GM20000 (cell line): ENCODE results near the gene CD200.

Source experiments
- DNase-seq: peaks from one replicate; pipeline ENCODE4 v3.0.0; 2012; ENCODE audit warnings: low spot score
- TF ChIP-seq, protein P1 (sequence below): IDR thresholded peaks from 2 replicates; pipeline ENCODE4 v1.5.1; 2012; ENCODE audit warnings: mild to moderate bottlenecking, control low read depth; ENCODE audit errors: extremely low read depth, missing control alignments

The CD200 gene, protein sequence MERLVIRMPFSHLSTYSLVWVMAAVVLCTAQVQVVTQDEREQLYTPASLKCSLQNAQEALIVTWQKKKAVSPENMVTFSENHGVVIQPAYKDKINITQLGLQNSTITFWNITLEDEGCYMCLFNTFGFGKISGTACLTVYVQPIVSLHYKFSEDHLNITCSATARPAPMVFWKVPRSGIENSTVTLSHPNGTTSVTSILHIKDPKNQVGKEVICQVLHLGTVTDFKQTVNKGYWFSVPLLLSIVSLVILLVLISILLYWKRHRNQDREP

DNA sequence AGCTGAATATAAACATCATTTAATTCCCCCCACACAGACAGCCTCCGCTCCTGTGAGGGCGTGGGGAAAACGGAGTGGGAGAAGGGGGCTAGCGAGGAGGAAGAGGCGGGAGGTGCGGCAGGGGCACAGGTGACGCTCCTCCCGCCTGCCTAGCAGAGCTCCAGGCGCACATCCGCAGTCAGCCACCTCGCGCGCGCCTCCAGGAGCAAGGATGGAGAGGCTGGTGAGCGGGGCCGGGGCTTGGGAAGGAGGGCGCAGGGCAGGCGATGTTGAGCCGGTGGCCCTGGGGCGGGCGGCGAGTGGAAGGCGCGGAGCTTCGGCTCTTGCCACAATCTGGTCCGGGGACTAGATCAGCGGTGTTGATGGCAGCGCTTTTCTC, at the start of gene CD200:
TSS of gene CD200 (plus strand) at position 155 of the 379 bp plus-strand sequence. CDS start at position 212, 57 bp downstream.
- TF ChIP-seq, protein P1, sequence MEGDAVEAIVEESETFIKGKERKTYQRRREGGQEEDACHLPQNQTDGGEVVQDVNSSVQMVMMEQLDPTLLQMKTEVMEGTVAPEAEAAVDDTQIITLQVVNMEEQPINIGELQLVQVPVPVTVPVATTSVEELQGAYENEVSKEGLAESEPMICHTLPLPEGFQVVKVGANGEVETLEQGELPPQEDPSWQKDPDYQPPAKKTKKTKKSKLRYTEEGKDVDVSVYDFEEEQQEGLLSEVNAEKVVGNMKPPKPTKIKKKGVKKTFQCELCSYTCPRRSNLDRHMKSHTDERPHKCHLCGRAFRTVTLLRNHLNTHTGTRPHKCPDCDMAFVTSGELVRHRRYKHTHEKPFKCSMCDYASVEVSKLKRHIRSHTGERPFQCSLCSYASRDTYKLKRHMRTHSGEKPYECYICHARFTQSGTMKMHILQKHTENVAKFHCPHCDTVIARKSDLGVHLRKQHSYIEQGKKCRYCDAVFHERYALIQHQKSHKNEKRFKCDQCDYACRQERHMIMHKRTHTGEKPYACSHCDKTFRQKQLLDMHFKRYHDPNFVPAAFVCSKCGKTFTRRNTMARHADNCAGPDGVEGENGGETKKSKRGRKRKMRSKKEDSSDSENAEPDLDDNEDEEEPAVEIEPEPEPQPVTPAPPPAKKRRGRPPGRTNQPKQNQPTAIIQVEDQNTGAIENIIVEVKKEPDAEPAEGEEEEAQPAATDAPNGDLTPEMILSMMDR, result no peak
- DNase-seq, result peak; percentile 41

- no peak for DNase-seq
- TF ChIP-seq, protein P1, result no peak
Measured at GRCh38 chr3:112289011-112289410, 43.9 kb upstream of the CD200 start.

DNA sequence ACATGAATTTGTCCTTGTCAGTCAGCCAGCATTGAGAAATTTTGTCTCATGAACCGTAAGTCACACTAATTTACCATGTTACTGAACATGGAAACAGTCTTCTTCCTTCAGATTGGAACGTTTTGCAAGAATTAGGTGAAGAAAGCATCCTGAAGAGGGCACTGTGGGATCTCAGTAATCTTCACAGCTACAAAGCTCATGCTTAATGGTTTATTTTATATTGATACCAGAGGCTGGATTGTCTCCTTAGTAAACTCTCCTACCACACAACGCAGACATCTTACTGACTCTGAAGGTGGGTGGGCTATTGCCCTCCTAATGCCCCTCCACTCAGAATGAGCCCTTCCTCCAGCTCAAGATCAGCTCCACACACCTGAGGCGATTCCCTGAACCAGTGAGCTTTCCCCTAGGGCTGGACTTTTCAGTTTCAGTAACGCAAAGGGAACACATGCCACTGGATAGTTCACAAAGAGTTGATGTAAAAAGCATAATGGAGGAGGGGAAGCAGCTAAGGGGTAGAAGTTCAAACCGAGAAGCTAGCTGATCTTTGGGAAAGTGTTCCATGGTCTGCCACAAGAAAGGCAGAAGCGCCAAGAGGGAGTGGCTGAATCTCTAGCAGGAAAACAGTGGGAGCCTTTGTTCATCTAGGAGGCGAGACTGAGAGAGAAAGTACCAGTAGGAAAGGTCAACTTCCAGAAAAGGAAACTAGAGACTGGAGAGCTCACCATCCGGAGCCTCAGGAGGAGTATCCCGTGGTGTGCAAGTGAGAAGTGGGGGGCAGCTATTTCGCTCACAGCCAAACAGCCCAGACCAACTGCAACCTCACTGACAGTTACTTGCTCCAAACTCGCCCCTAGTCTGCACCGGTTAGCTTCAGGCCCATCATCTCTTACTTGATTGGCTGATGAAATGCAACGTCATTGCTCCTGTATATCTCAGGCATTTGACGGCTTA, 39.3 kb upstream of the CD200 start, which contains the start of gene SLC9C1:
TSS of gene SLC9C1 (minus strand) at position 849 of the 954 bp plus-strand sequence. CDS start 7,425 bp downstream, outside the sequence.
- TF ChIP-seq, protein P1, result peak; percentile 39
- DNase-seq, result peak; percentile 44

GRCh38 chr3:112297714-112298113, 35.2 kb upstream of the CD200 start:
- no peak for DNase-seq
- TF ChIP-seq, protein P1, result no peak

DNA sequence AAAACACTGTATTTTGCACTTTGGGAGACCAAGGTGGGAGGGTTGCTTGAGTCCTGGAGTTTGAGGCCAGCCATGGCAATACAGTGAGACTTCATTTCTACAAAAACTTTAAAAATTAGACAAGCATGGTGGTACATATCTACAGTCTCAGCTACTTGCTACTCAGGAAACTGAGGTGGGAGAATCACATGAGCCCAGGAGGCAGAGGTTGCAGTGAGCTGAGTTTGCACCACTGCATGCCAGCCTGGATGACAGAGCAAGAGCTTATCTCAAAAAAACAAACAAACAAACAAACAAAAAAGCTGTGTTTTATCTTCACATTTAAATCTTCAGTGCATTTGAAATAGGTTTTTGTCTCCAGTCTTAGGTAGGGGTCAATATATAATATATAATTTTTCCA, 34.2 kb upstream of the CD200 start:
- TF ChIP-seq, protein P1, result no peak
- DNase-seq, result no peak

DNA sequence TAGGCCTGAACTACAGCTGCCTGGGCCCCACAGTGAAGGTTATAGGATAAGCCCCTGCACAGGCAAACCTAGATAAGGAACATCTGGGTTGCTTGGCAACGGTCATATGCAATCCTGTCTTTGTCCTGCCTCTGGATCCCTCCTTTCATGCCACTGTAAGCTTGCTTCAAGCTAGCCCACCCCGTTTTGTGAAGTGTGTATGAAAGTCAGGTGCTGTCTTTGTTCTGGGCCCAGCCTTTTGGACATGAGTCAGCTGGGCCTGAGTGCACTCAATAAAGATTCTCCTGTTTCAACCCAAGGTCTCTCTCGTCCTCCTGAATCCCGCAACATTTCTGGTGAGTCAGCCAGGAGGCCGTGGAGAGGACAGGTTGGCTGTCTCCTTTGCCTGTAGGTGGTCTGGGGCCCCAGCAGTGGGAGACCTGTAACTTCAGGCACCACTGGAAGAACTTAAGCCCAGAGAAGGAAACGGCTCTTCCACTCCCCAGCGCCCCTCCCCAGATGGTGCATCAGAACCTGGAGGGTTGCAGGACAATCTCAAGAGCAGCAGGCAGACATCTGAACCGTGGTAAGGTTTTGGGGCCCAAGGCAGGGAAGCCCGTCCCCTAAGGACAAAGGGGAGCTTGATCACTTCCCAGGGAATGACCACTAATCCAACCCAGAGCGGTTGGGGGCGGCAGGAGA, 30.7 kb upstream of the CD200 start:
- no peak for DNase-seq
- TF ChIP-seq, protein P1, result no peak
